ENCODE results near the gene DCAF4.

GRCh38 chr14:72883109-72883508, 43.2 kb upstream of the DCAF4 start:
- TF ChIP-seq CTCF (IDR thresholded peaks at IDR 0.05) (no peak), POLR2AphosphoS5 (IDR thresholded peaks at IDR 0.05; ENCODE audit: insufficient read depth in 1 of 2, low read depth in 1 of 2) (no peak), POLR2A (IDR thresholded peaks at IDR 0.05) (no peak)
